Hypothalamus (tissue), 51 donors: Measurements from ENCODE around the gene TRIM7.
"Not testable (repeated sequence)": the region's sequence is repeated elsewhere in the genome, so short reads cannot be mapped to it uniquely, and the experiment has no call there.

Experiments
- DNase-seq, 51 donors: peaks; one replicate each; lab custom pipeline; 2025; lab: John Stamatoyannopoulos, UW

Gene TRIM7

DNA sequence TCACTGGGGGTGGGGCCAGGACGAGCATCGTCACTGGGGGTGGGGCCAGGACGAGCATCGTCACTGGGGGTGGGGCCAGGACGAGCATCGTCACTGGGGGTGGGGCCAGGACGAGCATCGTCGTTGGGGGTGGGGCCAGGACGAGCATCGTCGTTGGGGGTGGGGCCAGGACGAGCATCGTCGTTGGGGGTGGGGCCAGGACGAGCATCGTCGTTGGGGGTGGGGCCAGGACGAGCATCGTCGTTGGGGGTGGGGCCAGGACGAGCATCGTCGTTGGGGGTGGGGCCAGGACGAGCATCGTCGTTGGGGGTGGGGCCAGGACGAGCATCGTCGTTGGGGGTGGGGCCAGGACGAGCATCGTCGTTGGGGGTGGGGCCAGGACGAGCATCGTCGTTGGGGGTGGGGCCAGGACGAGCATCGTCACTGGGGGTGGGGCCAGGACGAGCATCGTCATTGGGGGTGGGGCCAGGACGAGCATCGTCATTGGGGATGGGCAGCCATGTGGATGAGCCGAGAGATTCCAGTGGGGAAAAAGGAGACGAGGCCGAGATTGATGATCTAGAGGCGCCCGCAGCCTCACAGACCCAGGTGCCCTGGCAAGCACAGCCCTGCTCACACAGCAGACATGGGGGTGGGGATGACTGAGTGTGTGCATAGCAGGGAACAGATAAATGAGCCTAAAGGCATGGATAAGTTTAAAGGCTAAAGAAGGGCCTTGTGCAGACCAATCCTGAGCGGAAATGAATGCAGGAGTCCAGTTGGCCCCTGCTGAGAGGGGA is 44.1 kb downstream of the TRIM7 start:
- peak in 45 of 51 donors; percentile 12 to 88 (median 59) for DNase-seq

DNA sequence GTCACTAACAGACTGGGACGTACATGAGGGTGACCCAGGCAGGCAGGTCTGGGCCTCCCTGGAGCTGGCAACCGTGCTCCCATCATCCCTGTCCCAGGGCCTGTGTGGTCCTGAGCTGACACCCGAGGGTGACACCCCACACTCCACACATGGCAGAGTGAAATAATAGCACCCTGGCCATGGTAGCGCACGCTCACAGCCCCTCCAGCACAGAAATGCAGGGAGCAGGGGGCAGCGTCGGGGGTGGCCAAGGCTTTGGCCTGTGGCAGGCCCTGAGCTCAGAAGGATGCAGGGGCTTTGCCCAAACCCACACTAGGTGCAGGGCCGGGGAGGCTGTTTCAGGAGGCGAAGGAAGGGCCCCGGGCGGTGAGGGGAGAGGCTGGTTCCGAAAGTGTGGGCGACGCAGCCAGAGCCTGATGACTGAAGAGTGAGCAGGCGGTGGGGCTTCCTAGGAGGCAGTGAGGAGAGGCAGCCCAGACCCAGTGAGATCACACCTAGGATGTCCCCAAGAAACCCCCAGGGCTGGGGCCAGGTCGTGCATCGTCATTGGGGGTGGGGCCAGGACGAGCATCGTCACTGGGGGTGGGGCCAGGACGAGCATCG is 44.7 kb downstream of the TRIM7 start:
- peak in 40 of 51 donors; percentile 6 to 75 (median 32) for DNase-seq

DNA sequence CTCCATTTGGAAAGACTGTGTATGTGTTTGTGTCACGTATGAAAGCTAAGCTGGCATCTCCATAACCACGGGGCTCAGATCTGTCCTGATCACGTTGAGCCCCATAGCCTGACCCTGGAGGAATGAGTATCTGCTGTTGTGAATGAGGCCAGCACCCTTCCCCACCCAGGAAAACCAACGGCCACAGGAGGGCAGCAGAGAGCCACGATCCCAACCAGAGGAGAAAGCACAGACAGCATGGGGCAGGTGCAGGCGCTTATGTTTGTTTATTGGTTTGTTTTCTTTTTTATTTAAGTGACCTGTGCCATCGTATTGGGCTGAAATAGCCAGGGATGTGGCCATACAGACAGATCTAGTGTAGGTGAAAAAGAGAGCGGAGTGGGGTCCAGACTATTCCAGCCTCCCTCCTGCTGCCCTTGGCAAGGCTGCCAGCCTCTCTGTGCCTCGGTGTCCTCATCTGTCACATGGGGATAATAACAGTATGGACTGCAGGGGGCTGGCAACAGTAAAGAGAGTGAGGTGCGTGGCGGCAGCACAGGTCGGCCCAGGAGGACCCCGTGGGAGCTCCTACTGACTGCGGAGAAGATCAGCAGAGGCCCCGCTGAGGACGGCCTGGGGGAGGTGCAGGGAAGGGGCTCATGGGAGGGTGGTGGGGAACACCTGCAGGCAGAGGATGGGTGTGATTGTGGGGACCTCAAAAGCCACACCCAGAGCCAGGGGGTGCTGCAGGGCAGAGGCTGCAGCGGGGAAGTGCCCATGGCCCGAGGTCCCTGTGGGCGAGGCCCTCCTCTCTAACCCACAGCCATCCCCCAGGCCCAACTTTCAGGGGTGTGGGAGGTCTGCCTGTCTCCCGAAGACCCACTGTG is 45.5 kb downstream of the TRIM7 start:
- peak; percentile 20 to 92 (median 74) for DNase-seq

DNA sequence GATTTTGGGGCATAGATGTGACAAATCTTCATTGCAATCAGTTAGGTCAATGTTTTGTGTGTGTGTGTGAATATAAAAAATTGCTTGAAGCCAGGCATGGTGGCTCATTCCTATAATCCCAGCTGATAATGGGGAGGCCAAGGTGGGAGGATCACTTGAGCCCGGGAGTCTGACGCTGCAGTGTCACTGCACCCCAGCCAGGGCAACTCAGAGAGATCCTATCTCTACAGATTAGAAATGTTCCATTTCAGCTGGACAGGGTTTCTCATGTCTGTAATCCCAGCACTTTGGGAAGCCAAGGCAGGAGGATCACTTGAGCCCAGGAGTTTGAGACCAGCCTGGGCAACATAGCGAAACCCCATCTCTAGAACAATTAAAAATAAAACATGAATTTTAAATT is 46.1 kb downstream of the TRIM7 start:
- DNase-seq: no peak

DNA sequence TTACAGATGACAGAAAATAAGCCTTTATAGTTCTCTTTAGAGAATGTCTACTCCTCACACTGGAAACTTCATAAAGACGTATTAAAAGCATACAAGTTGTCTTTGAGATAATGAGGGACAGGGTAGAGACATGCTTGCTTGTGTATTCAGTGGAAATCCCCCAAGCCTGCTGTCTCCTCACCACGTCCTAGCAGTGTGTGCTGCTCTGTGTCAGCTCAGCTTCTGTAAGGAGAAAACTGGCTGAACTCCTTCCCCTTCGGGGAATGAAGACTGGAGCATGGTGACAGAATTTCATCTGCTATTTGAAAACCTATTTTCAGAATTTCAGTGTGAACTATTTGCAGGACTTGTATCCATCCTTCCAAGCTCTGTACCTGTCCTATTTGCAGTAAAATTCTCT is 48.2 kb downstream of the TRIM7 start:
- no peak for DNase-seq

DNA sequence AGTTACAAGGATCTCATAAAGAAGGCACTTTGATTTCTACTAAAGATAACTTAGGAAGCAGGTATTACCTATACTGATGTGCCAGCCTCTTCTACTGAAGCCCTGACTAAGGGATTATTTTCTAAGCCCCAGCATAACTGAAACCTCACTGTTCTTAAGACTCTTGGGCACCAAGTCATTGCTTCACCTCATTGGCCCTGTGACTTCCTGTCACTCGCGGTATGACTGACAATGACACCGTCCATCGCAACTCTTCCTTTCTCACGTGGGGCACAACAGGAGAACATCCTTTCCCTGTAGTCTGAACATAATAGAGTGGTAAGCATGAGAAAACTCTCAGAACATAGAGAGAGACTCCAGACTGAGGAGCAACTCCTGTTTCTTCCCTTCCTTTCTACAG is 51.2 kb downstream of the TRIM7 start:
- no peak for DNase-seq

DNA sequence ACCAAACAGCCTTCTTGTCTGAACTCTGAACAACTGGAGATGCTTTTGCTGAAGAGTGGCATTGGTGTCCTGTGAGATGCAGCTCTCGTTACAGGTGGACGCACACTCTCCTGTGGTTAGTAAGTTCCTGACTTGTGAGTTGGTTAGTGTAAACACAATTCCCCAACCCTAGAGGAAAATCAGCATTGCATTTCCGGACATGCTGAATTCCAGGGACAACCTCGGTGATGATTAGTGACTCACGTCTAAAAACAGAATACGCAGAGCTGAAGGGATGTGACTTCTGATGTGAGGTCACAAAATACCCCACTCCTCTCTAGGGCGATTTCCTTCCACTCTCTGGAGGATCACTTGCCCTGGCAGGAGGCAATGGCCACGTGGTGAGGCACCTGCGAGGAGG is 52.6 kb downstream of the TRIM7 start:
- no peak for DNase-seq

DNA sequence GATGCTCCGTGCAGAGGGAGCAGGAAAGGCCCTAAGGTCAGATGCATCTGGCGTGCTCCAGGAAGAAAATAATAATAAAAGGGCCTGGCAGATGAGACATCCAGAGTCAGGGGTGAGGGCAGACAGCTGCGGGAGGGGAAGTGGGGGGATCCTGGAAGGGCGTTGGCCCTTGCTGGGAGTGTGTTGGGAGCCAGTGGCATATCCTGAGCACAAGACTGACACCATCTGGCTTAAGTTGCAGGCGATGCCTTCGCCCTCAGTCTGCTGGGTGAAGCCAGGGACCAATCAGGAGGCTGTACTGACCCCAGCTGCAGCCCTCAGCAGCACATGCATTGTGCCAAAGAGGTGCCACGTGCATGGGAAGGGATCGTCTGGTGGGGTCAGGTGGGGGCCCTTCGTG is 53.9 kb downstream of the TRIM7 start:
- no peak for DNase-seq

DNA sequence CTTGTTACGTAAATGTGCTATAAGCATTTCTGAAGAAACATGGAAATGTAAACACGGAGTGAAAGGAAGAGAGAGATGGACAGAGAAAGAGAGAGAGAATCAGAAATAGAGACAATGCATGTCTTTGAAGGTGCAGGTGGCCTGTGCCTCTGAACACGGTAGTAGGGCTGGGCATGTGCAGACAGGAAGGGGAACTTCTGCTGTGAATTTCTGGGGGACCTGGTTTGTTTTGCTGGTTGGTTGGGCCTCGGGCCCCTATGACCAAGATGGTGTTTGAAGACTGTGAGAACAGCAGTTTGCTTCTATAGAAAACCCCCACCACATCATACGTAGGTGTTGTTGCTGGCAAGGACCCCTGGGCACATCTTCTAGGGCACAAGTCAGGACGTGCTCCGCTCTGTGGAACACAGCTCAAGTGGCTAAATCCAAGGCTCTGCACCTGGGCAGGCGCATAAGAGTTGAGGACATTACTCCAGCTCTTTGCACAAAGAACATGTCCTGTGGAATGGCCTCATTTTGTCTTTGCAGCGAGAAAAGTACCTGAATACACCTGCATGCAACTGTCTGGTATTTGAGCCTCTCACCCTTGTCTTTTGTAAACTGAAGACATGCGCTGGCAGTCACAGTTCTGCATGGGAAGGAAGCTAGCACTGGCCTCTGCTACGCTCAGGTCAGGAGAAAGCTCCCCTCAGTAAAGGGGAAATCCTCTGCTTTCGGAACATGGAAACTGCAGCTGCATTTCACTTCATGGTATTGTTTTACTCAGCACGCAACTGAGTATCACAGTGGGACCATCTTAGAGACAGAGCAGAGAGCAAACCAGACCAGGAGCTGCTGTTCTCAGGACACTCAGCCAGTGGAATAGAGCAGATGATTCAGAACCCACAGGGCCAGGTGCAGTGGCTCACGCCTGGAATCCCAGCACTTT is 54.9 kb downstream of the TRIM7 start:
- DNase-seq: no peak

DNA sequence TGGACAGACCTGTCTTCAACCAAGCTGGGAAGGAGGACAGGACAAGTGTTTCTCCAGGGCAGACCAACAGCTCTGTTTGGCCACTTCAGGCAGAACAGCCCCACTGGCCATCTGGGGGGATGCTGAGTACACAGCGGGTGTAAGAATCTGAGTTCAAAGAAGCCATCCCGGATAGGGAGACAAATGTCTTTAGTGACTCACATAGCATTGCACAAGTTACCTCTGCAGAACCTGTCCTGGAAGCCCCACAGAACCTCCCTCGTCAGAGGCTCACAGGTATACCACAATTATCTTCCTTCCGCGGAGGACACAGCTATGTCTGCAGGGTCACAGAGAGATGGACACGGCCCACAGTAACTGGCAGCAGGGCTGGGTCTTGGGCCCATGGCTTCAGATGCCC is 55.6 kb downstream of the TRIM7 start:
- DNase-seq: no peak

DNA sequence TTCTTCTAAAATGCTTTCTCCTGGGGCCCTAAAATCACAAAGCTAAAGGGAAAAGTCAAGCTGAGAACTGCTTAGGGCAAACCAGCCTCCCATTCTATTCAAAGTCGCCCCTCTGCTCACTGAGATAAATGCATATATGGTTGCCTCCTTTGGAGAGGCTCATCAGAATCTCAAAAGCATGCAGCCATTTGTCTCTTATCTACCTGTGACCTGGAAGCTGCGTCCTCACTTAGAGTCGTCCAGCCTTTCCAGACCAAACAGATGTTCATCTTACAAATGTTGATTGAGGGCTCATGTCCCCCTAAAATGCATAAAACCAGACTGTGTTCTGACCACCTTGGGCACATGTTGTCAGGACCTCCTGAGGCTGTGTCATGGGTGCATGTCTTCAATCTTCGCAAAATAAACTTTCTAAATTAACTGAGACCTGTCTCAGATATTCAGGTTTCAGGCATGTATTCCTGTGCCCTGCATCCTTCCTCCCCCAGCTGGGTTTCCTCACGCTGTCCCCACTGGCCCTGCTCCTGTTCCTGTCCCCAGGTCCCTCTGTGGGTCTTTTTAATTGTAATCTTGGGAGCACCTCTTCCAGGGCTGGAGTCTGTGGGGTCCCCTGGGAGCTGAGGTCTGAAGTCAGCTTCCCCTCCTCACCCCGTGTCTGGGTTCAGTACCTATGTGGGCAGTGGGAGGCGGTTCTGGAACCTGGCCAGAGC is 57.9 kb downstream of the TRIM7 start, which contains the start of gene OR2V2:
TSS of gene OR2V2 (plus strand) at position 660 of the 710 bp plus-strand sequence. CDS start 7,357 bp downstream, outside the sequence.
- not testable (repeated sequence) for DNase-seq

DNA sequence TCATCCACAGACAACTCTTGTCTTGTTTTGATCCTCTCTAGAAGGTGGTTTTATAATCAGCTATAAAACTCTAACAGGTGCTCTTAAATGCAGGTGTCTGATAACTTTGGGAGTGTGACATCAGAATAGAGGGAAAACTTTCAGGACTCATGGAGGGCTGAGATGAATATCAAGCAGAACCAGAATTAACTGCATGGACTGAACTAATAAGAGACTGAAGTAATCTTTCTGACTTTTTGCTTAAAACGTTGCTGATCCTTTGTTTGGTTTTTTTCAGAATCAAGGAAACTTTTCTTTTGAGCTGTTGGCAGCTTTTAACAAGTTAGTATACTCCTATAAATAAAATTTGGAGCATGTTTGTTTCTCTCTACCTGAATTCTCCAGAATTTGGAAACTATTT is 59.9 kb downstream of the TRIM7 start:
- no peak for DNase-seq
